H9 (cell line): ENCODE measurements around the gene GVQW3. TPM values are rescaled to one million over a fixed set of nuclear protein-coding genes. Genes with fewer than 3 reads are reported as not detected.

Experiments used
- DNase-seq: peaks from one replicate; pipeline ENCODE4 v3.0.0-alpha.2; 2017
- H2AFZ ChIP-seq: one replicate; pipeline ENCODE4 v1.6.1; 2013; ENCODE audit warnings: mild to moderate bottlenecking, low read length, control low read depth, moderate library complexity
- H2AK5ac ChIP-seq: 2 replicates; pipeline ENCODE4 v1.6.1; 2013; ENCODE audit warnings: low read length, control low read depth, mixed read lengths; ENCODE audit not compliant: insufficient read length
- H2BK120ac ChIP-seq: one replicate; pipeline ENCODE4 v1.6.1; 2013; ENCODE audit warnings: low read depth, mild to moderate bottlenecking, low read length, control low read depth, inconsistent platforms; ENCODE audit not compliant: poor library complexity, severe bottlenecking
- H2BK12ac ChIP-seq: 2 replicates; pipeline ENCODE4 v1.6.1; 2013; ENCODE audit warnings: low read length, control low read depth, mixed read lengths, low read depth; ENCODE audit not compliant: insufficient read length
- H2BK15ac ChIP-seq: 2 replicates; pipeline ENCODE4 v1.6.1; 2013; ENCODE audit warnings: low read depth, low read length, control low read depth
- H2BK20ac ChIP-seq: one replicate; pipeline ENCODE4 v1.6.1; 2013; ENCODE audit warnings: low read depth, mild to moderate bottlenecking, low read length, control low read depth, inconsistent platforms; ENCODE audit not compliant: poor library complexity, severe bottlenecking
- H2BK5ac ChIP-seq: 2 replicates; pipeline ENCODE4 v1.6.1; 2013; ENCODE audit warnings: low read length, control low read depth, mixed read lengths; ENCODE audit not compliant: insufficient read length
- H3K14ac ChIP-seq: 2 replicates; pipeline ENCODE4 v1.6.1; 2013; ENCODE audit warnings: low read length, control low read depth; ENCODE audit not compliant: insufficient read depth
- H3K18ac ChIP-seq: 2 replicates; pipeline ENCODE4 v1.6.1; 2013; ENCODE audit warnings: low read depth, mild to moderate bottlenecking, mixed read lengths, low read length, control low read depth; ENCODE audit not compliant: insufficient read length
- H3K23ac ChIP-seq: 2 replicates; pipeline ENCODE4 v1.6.1; 2013; ENCODE audit warnings: low read length, control low read depth, mixed read lengths, low read depth; ENCODE audit not compliant: insufficient read length
- H3K23me2 ChIP-seq: 2 replicates; pipeline ENCODE4 v1.6.1; 2013; ENCODE audit warnings: low read depth, mild to moderate bottlenecking, mixed read lengths, low read length, control low read depth; ENCODE audit not compliant: insufficient read length, poor library complexity, severe bottlenecking
- H3K27ac ChIP-seq: 2 replicates; pipeline ENCODE4 v1.5.1; 2013; ENCODE audit warnings: low read length, control low read depth, mixed read lengths, low read depth; ENCODE audit not compliant: insufficient read length
- H3K27me3 ChIP-seq: 2 replicates; pipeline ENCODE4 v1.6.1; 2013; ENCODE audit warnings: low read length, control low read depth, inconsistent platforms; ENCODE audit not compliant: insufficient read depth
- H3K4ac ChIP-seq: 2 replicates; pipeline ENCODE4 v1.6.1; 2013; ENCODE audit warnings: low read depth, mild to moderate bottlenecking, control low read depth, inconsistent platforms, low read length, moderate library complexity
- H3K4me1 ChIP-seq: 2 replicates; pipeline ENCODE4 v1.6.1; 2013; ENCODE audit warnings: low read length, control low read depth, inconsistent platforms; ENCODE audit not compliant: insufficient read depth
- H3K4me2 ChIP-seq: 2 replicates; pipeline ENCODE4 v1.6.1; 2013; ENCODE audit warnings: low read length, control low read depth, mixed read lengths; ENCODE audit not compliant: insufficient read length, insufficient read depth
- H3K56ac ChIP-seq: 2 replicates; pipeline ENCODE4 v1.6.1; 2013; ENCODE audit warnings: low read depth, mild to moderate bottlenecking, mixed read lengths, low read length, control low read depth; ENCODE audit not compliant: insufficient read length
- H3K79me1 ChIP-seq: 2 replicates; pipeline ENCODE4 v1.6.1; 2013; ENCODE audit warnings: low read depth, mild to moderate bottlenecking, moderate library complexity, low read length, control low read depth, inconsistent platforms; ENCODE audit not compliant: insufficient read depth, poor library complexity, severe bottlenecking
- H3K79me2 ChIP-seq: 2 replicates; pipeline ENCODE4 v1.6.1; 2013; ENCODE audit warnings: low read length, control low read depth, inconsistent platforms; ENCODE audit not compliant: insufficient read depth
- H3K9ac ChIP-seq: 2 replicates; pipeline ENCODE4 v1.6.1; 2013; ENCODE audit warnings: low read length, control low read depth, mixed read lengths; ENCODE audit not compliant: insufficient read length; ENCODE audit errors: extremely low read depth
- H3K9me3 ChIP-seq: one replicate; pipeline ENCODE4 v1.6.1; 2013; ENCODE audit warnings: low read depth, low read length, inconsistent platforms; ENCODE audit not compliant: control insufficient read depth
- H3T11ph ChIP-seq: one replicate; pipeline ENCODE4 v1.6.1; 2013; ENCODE audit warnings: mild to moderate bottlenecking, low read length, control low read depth, inconsistent platforms
- H4K20me1 ChIP-seq: one replicate; pipeline ENCODE4 v1.6.1; 2013; ENCODE audit not compliant: control insufficient read depth, insufficient read length, insufficient read depth
- H4K5ac ChIP-seq: 2 replicates; pipeline ENCODE4 v1.6.1; 2013; ENCODE audit warnings: low read depth, mild to moderate bottlenecking, mixed read lengths, low read length, control low read depth; ENCODE audit not compliant: insufficient read length
- H4K8ac ChIP-seq: replicated peaks from 2 replicates; pipeline ENCODE4 v1.6.1; 2013; ENCODE audit warnings: low read length, control low read depth, mixed read lengths, low read depth; ENCODE audit not compliant: insufficient read length
- H4K91ac ChIP-seq: 2 replicates; pipeline ENCODE4 v1.6.1; 2013; ENCODE audit warnings: low read depth, mild to moderate bottlenecking, moderate library complexity, mixed read lengths, low read length, control low read depth; ENCODE audit not compliant: insufficient read length
- H3K27ac Mint-ChIP-seq, 3 experiments: 2 replicates in 2 of 3; 3 replicates in 1 of 3; pipeline ENCODE4 v1.8.0; 2020 to 2021; ENCODE audit warnings: mixed read lengths in 3 of 3, mild to moderate bottlenecking in 1 of 3, moderate library complexity in 1 of 3
- H3K27me3 Mint-ChIP-seq: 2 replicates; pipeline ENCODE4 v1.8.0; 2021; ENCODE audit warnings: low read depth, mild to moderate bottlenecking, moderate library complexity, mixed read lengths
- H3K36me3 Mint-ChIP-seq, 3 experiments: 2 replicates in 2 of 3; 3 replicates in 1 of 3; pipeline ENCODE4 v1.8.0; 2020 to 2021; ENCODE audit warnings: low read depth in 3 of 3, mixed read lengths in 3 of 3; ENCODE audit not compliant: insufficient read depth in 1 of 3
- H3K4me1 Mint-ChIP-seq, 2 experiments: 2 replicates each; pipeline ENCODE4 v1.8.0; 2020; ENCODE audit warnings: mixed read lengths in 2 of 2
- H3K4me3 Mint-ChIP-seq, 2 experiments: 2 replicates in 1 of 2; 3 replicates in 1 of 2; pipeline ENCODE4 v1.8.0; 2020 to 2021; ENCODE audit warnings: mild to moderate bottlenecking in 2 of 2, mixed read lengths in 2 of 2, moderate library complexity in 1 of 2
- H3K9me3 Mint-ChIP-seq, 2 experiments: 2 replicates in 1 of 2; 3 replicates in 1 of 2; pipeline ENCODE4 v1.8.0; 2020; ENCODE audit warnings: mild to moderate bottlenecking in 2 of 2, mixed read lengths in 2 of 2, moderate library complexity in 1 of 2
- CTCF ChIP-seq: fragments of 200-600 bp; sonication (generic); conservative IDR thresholded peaks from 3 replicates; pipeline ENCODE4 v1.8.0; 2021; ENCODE audit warnings: antibody characterized with exemption, mild to moderate bottlenecking
- total RNA-seq: library from RNA; stranded (reverse); gene quantifications from 2 replicates; pipeline ENCODE4 v1.2.1, GENCODE V29; 2021

Gene GVQW3
- total RNA-seq, 1 experiment from 2014 or later = 4.5 TPM

GRCh38 chr11:76415073-76415472 is 34.0 kb downstream of the GVQW3 start:
- Histone ChIP-seq H3K27me3 (no peaks in the 10 kb centered on the region), H3K23me2 (no peaks in the 10 kb centered on the region), H2BK5ac (no peak overlapping the region), H4K91ac (no peak overlapping the region), H3K27ac (no peak overlapping the region), H3K18ac (no peak overlapping the region), H2BK15ac (no peak overlapping the region), H3T11ph (no peak overlapping the region), H3K9ac (no peak overlapping the region), H3K23ac (no peak overlapping the region), H3K79me1 (no peaks in the 10 kb centered on the region), H3K79me2 (no peaks in the 10 kb centered on the region), H3K4me1 (no peaks in the 10 kb centered on the region), H4K20me1 (no peaks in the 10 kb centered on the region), H4K5ac (no peak overlapping the region), H4K8ac (no peak overlapping the region), H2BK12ac (no peak overlapping the region), H3K4ac (no peak overlapping the region), H2BK120ac (no peak overlapping the region), H3K56ac (no peak overlapping the region), H3K9me3 (no peaks in the 10 kb centered on the region), H3K4me2 (no peak overlapping the region), H2BK20ac (no peak overlapping the region), H2AK5ac (no peak overlapping the region), H3K14ac (no peak overlapping the region), H2AFZ (no peak overlapping the region)
- no peaks in the 10 kb centered on the region for H3K9me3 Mint-ChIP-seq
- H3K36me3 Mint-ChIP-seq = no peaks in the 10 kb centered on the region
- DNase-seq = peak; percentile 76
- H3K27me3 Mint-ChIP-seq = 0 out of 2 replicates have a peak, but pooled peaks cover 1% of the 10 kb centered on the region
- no peaks in the 10 kb centered on the region for H3K4me1 Mint-ChIP-seq
- peak; percentile 45; the same call in 2 of the 3 replicates for TF ChIP-seq CTCF
- no peak overlapping the region for H3K27ac Mint-ChIP-seq
- H3K4me3 Mint-ChIP-seq = no peak overlapping the region
